ENCODE results near the gene FER1L5. TPM values are rescaled to one million over a fixed set of nuclear protein-coding genes. Genes with fewer than 3 reads are reported as not detected.

The FER1L5 gene
- total and polyA plus RNA-seq, 2 donors (not counting 1 experiment from before 2014, with no cell fraction given): not detected

DNA sequence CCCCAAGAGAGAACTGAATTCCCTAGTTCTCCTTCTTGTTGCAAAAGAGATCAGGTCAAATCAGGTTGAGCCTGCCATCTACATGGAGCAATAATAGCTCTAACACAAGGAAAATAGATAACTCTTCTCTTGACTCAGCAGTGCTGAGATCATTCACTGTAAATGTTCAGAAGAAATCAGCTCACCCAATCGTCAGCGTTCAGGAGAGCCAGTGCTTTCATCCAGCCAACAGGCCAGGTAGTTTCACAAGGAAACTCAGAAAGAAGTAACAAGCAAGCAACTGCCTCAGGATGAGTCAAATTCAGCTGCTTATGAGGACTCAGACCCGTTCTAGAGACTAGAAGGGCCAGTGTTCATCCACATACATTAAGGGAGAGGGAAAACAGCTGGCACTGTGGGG is 91.4 kb downstream of the FER1L5 start:
- Mint-ChIP-seq H3K9me3 (ENCODE audit: insufficient read depth) (no peaks in the 10 kb centered on the region), H3K27ac (no peak overlapping the region), H3K4me1 (peaks cover 9% of the 10 kb centered on the region), H3K27me3 (no peaks in the 10 kb centered on the region), H3K4me3 (no peak overlapping the region)
- H3K4me1 ChIP-seq (ENCODE audit: control insufficient read depth in 2 of 2, insufficient read depth in 2 of 2, low read length in 2 of 2): peaks cover 6 to 8% of the 10 kb centered on the region in 2 donors
- H3K27ac ChIP-seq (ENCODE audit: low read length in 2 of 2): no peak overlapping the region
- DNase-seq: no peak
- 73% methylated on average over 2 of the region's 3 CpGs for WGBS (ENCODE audit: insufficient coverage)
- intact Hi-C loops (cut with micrococcal nuclease): no loop called here
- TF ChIP-seq EZH2 (IDR thresholded peaks at IDR 0.05; ENCODE audit: borderline replicate concordance, insufficient read depth, low read depth, low read length, poor library complexity, severe bottlenecking): no peak
- TF ChIP-seq, protein P1, sequence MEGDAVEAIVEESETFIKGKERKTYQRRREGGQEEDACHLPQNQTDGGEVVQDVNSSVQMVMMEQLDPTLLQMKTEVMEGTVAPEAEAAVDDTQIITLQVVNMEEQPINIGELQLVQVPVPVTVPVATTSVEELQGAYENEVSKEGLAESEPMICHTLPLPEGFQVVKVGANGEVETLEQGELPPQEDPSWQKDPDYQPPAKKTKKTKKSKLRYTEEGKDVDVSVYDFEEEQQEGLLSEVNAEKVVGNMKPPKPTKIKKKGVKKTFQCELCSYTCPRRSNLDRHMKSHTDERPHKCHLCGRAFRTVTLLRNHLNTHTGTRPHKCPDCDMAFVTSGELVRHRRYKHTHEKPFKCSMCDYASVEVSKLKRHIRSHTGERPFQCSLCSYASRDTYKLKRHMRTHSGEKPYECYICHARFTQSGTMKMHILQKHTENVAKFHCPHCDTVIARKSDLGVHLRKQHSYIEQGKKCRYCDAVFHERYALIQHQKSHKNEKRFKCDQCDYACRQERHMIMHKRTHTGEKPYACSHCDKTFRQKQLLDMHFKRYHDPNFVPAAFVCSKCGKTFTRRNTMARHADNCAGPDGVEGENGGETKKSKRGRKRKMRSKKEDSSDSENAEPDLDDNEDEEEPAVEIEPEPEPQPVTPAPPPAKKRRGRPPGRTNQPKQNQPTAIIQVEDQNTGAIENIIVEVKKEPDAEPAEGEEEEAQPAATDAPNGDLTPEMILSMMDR (IDR thresholded peaks at IDR 0.05): no peak
- no peaks in the 10 kb centered on the region for H3K27me3 ChIP-seq (replicated peaks in 1 of 4; ENCODE audit: control extremely low read depth in 1 of 4, control insufficient read depth in 3 of 4, insufficient read depth in 4 of 4, low read length in 3 of 4)
- H3K4me3 ChIP-seq (ENCODE audit: control extremely low read depth in 1 of 5, extremely low read depth in 1 of 5, insufficient read depth in 1 of 5, low read depth in 2 of 5, low read length in 4 of 5): no peak overlapping the region
- ATAC-seq (ENCODE audit: low read depth): no peak
- ChIA-PET CTCF (interaction anchor here (0.8 to 1.4 kb wide), 3 partner anchors 12 to 64 kb away, joined by 3 read pairs; no protein-coding TSS in a partner anchor), POLR2A (no interaction called here)
- no peak overlapping the region for H3K9ac ChIP-seq (ENCODE audit: low read length)
- peaks cover 0 to 51% of the 10 kb centered on the region in 2 experiments for H3K36me3 ChIP-seq (replicated peaks in 1 of 2; ENCODE audit: control extremely low read depth in 1 of 2, control insufficient read depth in 1 of 2, extremely low read depth in 1 of 2, insufficient read depth in 2 of 2, low read length in 1 of 2)
- no peaks in the 10 kb centered on the region for H4K20me1 ChIP-seq (ENCODE audit: control insufficient read depth, insufficient read depth, low read length, poor library complexity, severe bottlenecking)
- H3K79me2 ChIP-seq (ENCODE audit: control insufficient read depth, insufficient read depth, low read length): peaks cover 17% of the 10 kb centered on the region
- no peak overlapping the region for H2AFZ ChIP-seq (ENCODE audit: insufficient read depth, low read depth, low read length, poor library complexity, severe bottlenecking)
- no peaks in the 10 kb centered on the region for H3K9me3 ChIP-seq (ENCODE audit: control extremely low read depth in 1 of 3, control insufficient read depth in 2 of 3, insufficient read depth in 1 of 3, low read length in 2 of 3)
- H3K4me2 ChIP-seq (replicated peaks; ENCODE audit: low read depth, low read length, poor library complexity, severe bottlenecking): no peak overlapping the region

DNA sequence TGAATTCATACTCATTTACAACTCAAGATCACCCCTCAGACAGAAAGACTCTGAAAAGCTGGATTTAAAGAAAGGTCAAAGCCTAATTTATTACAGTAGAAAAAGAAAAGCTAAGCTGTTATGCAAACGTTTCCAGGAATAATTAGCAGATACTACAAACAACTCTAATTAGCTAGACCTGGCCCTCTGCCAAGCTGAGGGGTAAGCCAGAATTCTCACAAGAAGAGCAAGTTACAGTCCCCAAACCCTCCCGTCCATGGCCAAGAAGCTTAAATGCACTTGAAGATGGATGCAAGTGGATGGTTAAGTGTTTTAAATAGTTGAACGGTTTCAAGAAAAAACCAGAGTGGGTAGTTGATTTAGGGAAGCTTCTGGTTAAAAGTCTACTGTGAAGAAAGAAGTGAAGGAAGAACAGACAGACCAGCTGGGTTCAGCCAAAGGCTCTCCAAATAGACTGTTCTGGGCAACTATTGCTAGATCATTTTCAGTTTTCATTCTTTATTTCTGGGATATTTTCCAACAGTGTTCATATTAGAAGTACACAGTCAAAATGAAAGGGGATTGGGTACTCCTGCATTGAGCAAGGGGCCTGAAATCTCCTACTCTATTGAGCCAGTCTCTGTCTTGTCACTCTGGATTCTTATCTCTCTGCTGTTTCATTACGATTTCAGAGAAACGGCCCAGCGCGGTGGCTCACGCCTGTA is 92.5 kb downstream of the FER1L5 start:
- Histone ChIP-seq H3K9ac (ENCODE audit: low read length) (no peak overlapping the region), H3K4me1 (ENCODE audit: control insufficient read depth in 2 of 2, insufficient read depth in 2 of 2, low read length in 2 of 2) (peaks cover 12 to 15% of the 10 kb centered on the region in 2 donors), H3K79me2 (ENCODE audit: control insufficient read depth, insufficient read depth, low read length) (peaks cover 27% of the 10 kb centered on the region), H3K9me3 (ENCODE audit: control extremely low read depth in 1 of 3, control insufficient read depth in 2 of 3, insufficient read depth in 1 of 3, low read length in 2 of 3) (no peaks in the 10 kb centered on the region), H3K36me3 (replicated peaks in 1 of 2; ENCODE audit: control extremely low read depth in 1 of 2, control insufficient read depth in 1 of 2, extremely low read depth in 1 of 2, insufficient read depth in 2 of 2, low read length in 1 of 2) (peaks cover 0 to 46% of the 10 kb centered on the region in 2 experiments), H4K20me1 (ENCODE audit: control insufficient read depth, insufficient read depth, low read length, poor library complexity, severe bottlenecking) (no peaks in the 10 kb centered on the region), H3K4me3 (ENCODE audit: control extremely low read depth in 1 of 5, extremely low read depth in 1 of 5, insufficient read depth in 1 of 5, low read depth in 2 of 5, low read length in 4 of 5) (no peak overlapping the region), H3K27me3 (replicated peaks in 1 of 4; ENCODE audit: control extremely low read depth in 1 of 4, control insufficient read depth in 3 of 4, insufficient read depth in 4 of 4, low read length in 3 of 4) (no peaks in the 10 kb centered on the region), H3K27ac (ENCODE audit: low read length in 2 of 2) (no peak overlapping the region), H3K4me2 (replicated peaks; ENCODE audit: low read depth, low read length, poor library complexity, severe bottlenecking) (no peak overlapping the region), H2AFZ (ENCODE audit: insufficient read depth, low read depth, low read length, poor library complexity, severe bottlenecking) (no peak overlapping the region)
- intact Hi-C loops (cut with micrococcal nuclease): no loop called here
- ATAC-seq (ENCODE audit: low read depth): no peak
- no peak for DNase-seq
- Mint-ChIP-seq H3K27me3 (no peaks in the 10 kb centered on the region), H3K27ac (no peak overlapping the region), H3K4me1 (peaks cover 20% of the 10 kb centered on the region), H3K4me3 (no peak overlapping the region), H3K9me3 (ENCODE audit: insufficient read depth) (no peaks in the 10 kb centered on the region)
- POLR2A ChIA-PET: no interaction called here
- CTCF ChIA-PET: interaction anchor here (1.2 kb wide), 1 partner anchor 28 kb away, joined by 3 read pairs; no protein-coding TSS in a partner anchor
- TF ChIP-seq, protein P1 (IDR thresholded peaks at IDR 0.05): no peak
- no peak for TF ChIP-seq EZH2 (IDR thresholded peaks at IDR 0.05; ENCODE audit: borderline replicate concordance, insufficient read depth, low read depth, low read length, poor library complexity, severe bottlenecking)
- WGBS (ENCODE audit: insufficient coverage): 100% methylated on average over 1 of the region's 8 CpGs
